Right lobe of liver (tissue), 4 donors: ENCODE measurements around the gene ELMO1.

Experiments
- POLR2A ChIP-seq: fragments of 450-650 bp; IDR thresholded peaks from one replicate; pipeline ENCODE4 v1.6.1; 2017; ENCODE audit warnings: antibody characterized with exemption, mild to moderate bottlenecking
- TF ChIP-seq, protein P1 (sequence below), 4 donors: fragments of 200-600 bp in 3 of 4; fragments of 450-650 bp in 1 of 4; IDR thresholded peaks; one replicate each; pipeline versions ENCODE4 v1.5.1 to v1.8.0; 2016 to 2022; ENCODE audit warnings: antibody characterized with exemption in 4 of 4, mild to moderate bottlenecking in 2 of 4
- donor health status: DM: no; HTN: no; CAD: no.
- donor health status: DM: no; HTN: no; CAD: no.
- donor health status: DM: no; HTN: yes; CAD: no.

GRCh38 chr7:36819639-36820038 lies 629.0 kb downstream of the ELMO1 start:
- TF ChIP-seq, protein P1, sequence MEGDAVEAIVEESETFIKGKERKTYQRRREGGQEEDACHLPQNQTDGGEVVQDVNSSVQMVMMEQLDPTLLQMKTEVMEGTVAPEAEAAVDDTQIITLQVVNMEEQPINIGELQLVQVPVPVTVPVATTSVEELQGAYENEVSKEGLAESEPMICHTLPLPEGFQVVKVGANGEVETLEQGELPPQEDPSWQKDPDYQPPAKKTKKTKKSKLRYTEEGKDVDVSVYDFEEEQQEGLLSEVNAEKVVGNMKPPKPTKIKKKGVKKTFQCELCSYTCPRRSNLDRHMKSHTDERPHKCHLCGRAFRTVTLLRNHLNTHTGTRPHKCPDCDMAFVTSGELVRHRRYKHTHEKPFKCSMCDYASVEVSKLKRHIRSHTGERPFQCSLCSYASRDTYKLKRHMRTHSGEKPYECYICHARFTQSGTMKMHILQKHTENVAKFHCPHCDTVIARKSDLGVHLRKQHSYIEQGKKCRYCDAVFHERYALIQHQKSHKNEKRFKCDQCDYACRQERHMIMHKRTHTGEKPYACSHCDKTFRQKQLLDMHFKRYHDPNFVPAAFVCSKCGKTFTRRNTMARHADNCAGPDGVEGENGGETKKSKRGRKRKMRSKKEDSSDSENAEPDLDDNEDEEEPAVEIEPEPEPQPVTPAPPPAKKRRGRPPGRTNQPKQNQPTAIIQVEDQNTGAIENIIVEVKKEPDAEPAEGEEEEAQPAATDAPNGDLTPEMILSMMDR (IDR thresholded peaks at IDR 0.05) = no peak
- no peak for TF ChIP-seq POLR2A
